ENCODE results near the gene NUAK2.

Gene NUAK2

DNA sequence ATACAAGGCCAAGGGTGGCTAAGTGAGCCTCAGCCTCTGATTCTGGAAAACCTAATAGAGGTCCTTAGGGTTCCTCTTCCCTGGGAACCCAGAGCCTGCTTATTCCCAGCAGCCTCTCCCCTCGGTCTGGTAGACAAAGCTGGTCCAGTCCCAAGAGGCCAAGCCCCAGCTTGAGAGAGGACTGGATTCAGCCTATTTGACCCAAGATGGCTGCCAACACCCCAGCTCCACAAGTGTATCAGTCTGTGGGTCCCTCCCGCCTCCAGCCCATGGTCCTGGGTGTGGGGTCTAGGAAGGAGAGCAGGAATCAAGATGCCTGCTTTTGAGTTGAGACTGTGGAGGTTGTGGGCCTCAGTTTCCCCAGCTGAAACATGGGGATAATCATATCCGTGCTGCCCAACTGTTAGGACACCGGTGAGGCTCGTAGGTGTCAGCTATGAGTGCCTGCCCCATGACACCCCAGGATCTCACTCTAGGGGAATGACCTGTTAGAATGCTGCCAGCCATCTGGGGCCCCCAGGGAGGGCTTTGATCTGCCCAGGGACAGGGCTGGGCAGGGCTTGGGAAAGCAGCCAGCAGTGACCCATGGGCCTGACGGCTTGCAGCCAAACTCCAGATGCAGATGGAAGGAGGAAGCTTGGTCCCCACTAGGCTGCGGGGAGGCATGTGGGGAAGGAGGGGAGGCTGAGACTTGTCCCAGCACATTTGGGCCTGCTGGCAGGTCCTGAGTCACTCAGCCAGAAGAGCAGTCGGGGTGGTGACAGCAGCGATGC, 45.4 kb downstream of the NUAK2 start:
- no peak for DNase-seq (ENCODE audit: low read depth in 2 of 2, low spot score in 1 of 2)

DNA sequence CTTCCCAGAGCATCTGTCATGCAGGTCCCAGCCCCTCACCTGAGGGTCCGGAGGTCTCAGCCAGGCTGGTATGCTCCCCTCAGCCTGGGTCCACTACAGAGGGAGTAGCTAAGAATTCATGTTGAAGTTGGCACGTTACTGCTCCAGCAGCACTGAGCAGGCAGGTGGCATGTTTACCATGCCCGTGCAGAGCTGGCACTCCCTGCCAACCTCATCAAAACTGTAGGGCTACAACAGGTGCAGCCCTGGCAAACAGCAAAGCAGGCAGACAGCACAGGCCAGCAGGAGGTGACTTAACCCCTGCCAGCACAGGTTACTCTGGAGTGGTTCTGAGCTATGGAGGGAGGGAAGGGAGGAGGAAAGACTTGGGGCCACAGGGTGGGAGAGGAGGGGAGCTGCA, 46.4 kb downstream of the NUAK2 start:
- DNase-seq (ENCODE audit: low read depth in 2 of 2, low spot score in 1 of 2), result no peak

DNA sequence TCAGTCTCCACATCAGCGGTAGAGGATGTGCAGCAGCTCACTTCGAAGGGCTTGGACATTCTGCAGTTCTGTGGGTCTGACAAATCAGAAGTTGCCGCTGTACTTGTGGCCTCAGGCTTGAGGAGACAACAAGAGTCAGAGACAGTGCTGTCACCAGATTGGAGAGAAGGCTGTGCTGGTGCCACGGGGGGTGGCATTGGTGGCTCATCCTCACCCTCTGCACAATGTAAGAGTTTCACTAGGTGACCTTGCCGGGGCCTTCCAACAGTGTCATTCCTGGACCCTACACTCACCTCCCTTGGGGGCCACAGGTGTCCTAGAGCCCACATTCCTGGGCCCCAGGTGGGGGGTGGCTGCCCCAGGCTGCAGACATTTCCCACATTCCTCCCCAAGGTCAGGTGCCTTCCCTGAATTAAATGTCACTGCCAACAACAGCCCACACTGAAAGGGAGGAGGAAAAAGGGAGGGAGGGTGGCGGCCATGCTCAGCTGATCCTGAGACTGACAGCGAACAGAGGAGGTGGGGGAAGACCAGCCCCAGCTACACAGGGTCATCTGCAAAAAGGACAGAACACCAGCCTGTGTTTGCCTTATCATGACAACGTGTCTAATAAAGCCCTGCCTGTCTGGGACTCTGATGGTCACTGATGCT, 47.4 kb downstream of the NUAK2 start:
- no peak for DNase-seq (ENCODE audit: low read depth in 2 of 2, low spot score in 1 of 2)

DNA sequence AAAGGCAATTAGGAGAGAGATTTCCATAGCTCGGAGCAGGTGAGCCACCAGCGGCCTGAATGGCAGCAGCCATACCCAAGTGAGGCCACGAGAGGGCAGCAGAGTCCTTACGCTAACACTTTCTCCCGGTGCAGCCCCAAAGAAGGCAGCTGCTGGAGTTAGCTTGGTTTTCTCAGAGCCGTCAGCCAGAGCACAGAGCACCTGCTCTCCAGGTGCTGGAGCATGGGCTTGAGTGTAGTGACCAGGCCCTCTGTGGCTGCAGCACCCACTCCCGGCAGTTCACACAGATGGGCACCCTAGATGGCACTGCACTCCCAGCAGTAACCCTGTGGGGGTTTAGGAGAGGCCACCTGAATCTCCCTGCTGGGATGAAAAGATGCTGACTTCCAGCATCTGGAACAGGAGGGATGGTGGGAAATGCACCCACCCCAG, 48.0 kb downstream of the NUAK2 start:
- DNase-seq (ENCODE audit: low read depth in 2 of 2, low spot score in 1 of 2), result peak; percentile 62 to 66

DNA sequence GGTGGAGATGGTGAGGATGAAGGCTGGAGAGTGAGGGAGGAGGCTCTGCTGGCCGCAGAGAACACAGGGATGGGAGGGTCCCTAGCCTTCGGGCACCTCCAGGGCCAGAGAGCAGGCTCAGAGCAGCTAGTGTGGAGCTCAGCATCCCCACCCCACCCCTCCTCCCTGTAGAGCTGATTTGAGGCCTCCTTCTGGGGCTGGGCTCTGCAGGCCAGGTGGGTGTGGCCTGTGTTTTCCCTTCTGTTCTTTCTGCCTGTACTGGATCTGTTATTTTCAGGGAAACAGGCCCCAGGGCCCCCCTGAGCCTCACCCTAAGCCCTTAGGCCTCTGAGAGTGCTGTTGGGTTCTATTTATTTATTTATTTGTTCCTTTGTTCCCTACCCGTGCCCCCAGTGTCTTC, 49.0 kb downstream of the NUAK2 start:
- no peak for DNase-seq (ENCODE audit: low read depth in 2 of 2, low spot score in 1 of 2)

DNA sequence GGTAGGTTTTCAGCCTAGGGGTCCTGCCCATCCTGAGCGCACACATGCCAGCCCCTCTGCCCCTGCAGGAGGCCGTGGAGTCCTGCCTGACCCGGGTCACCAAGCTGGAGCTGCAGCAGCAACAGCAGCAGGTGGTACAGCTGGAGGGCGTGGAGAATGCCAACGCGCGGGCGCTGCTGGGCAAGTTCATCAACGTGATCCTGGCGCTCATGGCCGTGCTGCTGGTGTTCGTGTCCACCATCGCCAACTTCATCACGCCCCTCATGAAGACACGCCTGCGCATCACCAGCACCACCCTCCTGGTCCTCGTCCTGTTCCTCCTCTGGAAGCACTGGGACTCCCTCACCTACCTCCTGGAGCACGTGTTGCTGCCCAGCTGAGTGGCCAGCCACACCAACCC, 49.8 kb downstream of the NUAK2 start:
- no peak for DNase-seq (ENCODE audit: low read depth in 2 of 2, low spot score in 1 of 2)

DNA sequence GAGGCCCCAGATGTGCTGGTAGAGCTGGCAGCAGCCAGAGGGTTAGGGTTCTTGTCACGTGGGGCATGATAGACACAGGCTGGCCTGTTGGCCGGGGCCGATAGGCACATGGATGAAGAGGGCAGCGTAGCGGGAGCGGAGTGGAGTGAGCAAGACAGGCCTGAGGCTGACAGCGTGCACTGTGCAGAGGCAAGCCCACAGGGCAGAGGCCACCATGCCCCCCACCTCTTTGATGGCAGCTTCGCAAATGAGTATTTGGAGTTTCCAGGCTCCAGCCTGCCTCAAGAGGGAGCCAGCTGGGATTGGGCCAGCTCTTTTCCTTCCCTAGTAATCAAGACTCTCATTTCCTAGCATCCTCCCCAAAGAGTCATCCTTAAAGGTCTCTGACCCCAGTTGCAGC, 50.3 kb downstream of the NUAK2 start:
- no peak for DNase-seq (ENCODE audit: low read depth in 2 of 2, low spot score in 1 of 2)

DNA sequence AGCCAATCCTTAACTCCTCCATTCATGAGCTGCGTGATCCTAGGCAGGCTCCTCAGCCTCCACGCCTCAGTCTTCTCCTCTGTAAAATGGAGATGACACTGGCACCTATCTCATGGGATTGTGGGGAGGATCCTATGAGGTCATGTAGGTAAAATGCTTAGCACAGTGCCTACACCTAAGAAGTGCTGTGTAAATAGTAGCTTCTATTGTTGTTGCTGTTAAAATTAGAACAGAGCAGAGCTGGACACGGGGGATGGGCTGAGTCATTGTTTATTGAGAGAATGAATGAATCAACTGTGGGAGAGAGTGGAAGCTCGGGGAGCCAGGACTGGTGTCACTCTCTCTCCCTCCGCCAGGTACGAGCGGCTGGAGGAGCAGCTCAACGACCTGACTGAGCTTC, 50.8 kb downstream of the NUAK2 start:
- DNase-seq (ENCODE audit: low read depth in 2 of 2, low spot score in 1 of 2), result no peak

DNA sequence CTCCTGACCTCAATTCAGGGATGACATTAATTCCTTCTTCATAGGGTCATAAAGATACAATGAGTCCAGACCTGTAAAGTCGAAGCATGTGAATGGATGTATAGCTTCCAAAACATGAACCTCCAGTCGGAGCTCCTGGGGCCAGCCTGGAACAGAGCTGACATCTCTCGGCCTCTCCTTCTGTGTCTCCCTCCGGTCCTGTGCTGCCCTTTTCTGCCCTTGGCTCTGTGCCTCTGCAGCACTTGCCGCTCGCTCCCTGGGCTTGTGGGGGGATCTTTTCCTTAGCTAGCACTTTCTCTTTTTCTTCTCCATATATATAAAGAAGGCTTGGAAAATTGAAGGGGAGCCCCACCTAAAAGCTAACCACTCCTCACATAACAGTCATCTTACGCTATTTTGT, 51.3 kb downstream of the NUAK2 start:
- no peak for DNase-seq (ENCODE audit: low read depth in 2 of 2, low spot score in 1 of 2)

DNA sequence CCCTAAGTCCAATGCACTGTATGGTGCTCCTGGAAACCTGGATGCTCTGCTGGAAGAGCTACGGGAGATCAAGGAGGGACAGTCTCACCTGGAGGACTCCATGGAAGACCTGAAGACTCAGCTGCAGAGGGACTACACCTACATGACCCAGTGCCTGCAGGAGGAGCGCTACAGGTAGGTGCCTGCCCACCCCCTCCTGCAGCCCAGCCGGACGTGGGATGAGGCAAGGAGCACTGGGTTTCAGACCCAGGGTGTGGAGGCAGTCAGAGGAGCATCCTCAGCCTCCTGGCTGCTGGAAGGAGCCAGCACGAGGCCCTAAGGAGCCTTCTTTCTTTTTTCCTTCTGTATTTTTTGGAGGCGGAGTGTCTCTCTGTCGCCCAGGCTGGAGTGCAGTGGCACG, 51.8 kb downstream of the NUAK2 start:
- no peak for DNase-seq (ENCODE audit: low read depth in 2 of 2, low spot score in 1 of 2)

DNA sequence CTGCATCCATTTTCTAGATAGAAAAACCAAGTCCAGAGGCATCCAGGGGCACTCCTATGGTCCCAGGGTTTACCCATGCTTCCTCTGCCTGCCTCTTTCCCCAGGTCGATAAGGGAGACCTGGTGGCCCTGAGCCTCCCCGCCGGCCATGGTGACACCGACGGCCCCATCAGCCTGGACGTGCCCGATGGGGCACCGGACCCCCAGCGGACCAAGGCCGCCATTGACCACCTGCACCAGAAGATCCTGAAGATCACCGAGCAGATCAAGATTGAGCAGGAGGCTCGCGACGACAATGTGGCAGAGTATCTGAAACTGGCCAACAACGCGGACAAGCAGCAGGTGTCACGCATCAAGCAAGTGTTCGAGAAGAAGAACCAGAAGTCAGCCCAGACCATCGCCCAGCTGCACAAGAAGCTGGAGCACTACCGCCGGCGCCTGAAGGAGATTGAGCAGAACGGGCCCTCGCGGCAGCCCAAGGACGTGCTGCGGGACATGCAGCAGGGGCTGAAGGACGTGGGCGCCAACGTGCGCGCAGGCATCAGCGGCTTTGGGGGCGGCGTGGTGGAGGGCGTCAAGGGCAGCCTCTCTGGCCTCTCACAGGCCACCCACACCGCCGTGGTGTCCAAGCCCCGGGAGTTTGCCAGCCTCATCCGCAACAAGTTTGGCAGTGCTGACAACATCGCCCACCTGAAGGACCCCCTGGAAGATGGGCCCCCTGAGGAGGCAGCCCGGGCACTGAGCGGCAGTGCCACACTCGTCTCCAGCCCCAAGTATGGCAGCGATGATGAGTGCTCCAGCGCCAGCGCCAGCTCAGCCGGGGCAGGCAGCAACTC, 52.5 kb downstream of the NUAK2 start:
- DNase-seq (ENCODE audit: low read depth in 2 of 2, low spot score in 1 of 2), result no peak

DNA sequence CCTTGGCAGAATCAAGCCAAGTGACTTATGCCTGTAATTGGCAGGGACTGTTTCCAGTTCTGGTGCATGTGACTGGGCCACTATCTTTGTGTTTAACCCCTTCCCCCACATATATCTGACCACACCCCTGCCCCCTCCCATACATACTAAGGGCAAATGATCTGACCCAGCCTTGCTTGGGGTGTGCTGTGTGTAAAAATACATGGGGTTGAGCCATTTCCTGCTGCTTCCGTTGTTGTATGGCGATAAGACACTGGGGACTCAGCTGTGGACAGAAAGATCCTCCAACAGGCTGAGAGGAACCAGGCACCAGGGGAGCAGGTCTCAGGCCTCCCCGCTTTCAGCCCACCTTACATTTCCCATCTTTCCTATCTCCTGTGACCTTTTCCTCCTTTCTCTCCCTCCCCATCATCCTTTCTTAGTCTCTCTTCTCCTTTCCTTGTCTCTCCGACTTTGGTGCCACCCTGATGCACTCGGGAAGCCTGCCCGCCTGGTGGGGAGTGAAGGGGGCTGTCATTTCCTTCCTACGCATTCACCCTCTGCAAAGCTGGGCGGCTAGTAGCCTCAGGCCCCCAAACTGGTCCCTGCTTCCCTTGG, 54.1 kb downstream of the NUAK2 start:
- DNase-seq (ENCODE audit: low read depth in 2 of 2, low spot score in 1 of 2), result no peak

DNA sequence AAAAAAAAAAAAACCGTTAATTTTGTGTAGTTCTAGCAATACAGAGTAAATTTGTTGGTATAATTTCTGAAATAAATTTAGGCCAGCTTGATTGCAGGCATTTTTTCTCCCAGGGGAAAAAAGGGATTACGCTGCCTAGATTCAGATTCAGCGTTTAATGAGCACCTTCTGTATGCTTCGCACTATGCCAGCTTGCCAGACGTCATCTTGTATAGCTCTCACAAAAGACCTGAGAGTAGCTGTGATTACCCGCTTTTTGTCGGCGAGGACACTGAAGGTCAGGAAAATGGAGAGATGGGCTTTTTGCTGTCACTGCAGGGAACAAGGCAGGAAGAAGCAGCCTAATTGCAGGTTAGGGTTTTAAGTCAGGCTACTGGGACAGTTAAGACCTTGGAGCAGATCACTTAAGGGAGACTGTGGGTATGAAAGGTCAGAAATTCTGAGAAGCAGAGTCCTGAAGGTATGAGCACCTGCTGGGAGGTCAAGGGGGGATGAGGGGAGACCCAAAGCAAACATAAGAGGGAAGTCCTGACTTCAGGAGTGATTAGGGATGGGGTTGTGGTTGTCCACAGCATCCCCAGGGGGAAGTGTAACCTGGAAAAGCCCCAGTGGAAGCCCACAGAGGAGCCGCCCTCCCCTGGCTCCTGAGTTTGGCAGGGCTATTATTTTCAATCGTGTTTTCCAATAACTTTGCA, 54.8 kb downstream of the NUAK2 start:
- no peak for DNase-seq (ENCODE audit: low read depth in 2 of 2, low spot score in 1 of 2)

DNA sequence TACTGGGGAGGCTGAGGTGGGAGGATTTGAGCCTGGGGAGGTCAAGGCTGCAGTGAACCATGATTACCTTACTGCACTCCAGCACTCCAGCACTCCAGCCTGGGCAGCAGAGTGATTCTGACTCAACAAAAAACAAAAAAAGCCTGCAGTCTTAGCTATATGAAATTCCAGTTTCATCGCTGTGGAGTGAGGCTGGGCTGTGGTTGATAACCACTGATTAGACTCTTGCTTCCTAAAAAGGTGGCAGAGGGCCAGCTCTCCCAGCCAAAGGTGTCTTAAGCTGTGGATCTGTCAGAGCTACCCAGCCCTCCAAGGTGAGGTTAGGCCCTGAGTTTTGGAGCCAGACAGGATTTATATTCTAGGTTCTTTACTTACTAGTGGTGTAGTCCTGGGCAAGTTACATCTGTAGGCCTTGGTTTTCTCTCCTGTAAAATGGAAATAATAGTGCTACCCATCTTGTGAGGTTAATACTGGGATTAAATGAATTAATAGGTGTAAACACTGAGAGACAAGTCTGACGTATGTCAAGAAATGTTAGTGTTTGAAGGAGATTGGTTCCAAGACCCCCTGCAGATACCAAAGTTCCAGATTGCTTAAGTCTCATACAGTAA, 57.9 kb downstream of the NUAK2 start:
- no peak for DNase-seq (ENCODE audit: low read depth in 2 of 2, low spot score in 1 of 2)

DNA sequence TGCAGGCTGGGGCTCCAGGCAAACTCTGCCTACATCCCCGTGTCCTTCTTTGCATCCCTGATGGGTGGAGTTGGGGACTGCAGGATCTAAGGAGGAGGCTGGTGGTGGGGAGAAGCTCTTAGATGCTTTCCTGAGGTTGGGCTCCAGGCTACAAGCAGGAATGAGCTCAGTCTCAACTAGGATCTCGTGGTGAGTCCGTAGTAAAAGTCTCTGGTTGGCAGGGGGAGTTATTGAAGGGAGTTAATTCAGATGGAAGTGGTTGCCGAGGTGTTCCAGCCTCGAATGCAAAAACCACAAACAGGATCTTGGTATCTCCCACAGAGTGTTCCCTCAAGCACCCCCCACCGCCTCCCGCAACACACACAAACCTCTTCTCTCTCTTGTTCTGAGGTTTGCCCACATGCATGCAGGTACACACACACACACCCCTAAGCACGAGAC, 58.8 kb downstream of the NUAK2 start:
- DNase-seq (ENCODE audit: low read depth in 2 of 2, low spot score in 1 of 2), result no peak

DNA sequence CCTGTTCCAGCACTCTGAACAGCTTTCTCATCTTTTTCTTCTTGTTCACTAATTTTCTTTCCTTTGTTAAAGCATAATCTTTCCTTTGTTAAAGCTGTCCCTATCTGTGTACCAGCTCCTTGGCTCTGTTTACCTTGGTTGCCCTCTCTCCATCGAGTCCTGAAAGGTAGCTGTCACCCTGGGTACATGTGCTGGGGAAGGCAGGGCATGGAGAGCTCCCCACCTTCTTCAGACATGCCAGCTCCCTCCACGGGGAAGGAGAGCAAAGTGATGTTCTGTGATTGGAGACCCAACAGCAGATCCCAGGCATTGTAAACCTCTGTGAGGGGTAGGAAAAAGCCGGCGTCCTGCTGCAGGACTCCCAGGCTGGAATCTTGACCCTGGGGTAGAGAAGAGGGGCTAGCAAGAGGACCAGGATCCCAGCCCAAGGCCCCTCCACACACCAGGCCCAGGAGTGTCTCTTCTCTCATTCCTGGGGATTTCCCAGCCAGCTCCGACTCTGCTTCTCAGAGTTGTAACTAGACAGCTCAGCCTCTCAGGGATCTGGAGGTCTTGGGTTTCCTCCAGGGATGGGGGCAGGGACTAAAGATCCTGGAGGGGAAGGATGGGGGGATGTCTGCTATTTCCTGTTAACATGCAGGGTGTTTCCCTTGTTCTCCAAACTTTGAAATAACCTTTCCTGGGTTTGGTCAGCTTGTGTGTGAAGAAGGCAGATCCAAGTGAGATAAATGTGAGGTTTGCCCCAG, 59.4 kb downstream of the NUAK2 start:
- no peak for DNase-seq (ENCODE audit: low read depth in 2 of 2, low spot score in 1 of 2)

DNA sequence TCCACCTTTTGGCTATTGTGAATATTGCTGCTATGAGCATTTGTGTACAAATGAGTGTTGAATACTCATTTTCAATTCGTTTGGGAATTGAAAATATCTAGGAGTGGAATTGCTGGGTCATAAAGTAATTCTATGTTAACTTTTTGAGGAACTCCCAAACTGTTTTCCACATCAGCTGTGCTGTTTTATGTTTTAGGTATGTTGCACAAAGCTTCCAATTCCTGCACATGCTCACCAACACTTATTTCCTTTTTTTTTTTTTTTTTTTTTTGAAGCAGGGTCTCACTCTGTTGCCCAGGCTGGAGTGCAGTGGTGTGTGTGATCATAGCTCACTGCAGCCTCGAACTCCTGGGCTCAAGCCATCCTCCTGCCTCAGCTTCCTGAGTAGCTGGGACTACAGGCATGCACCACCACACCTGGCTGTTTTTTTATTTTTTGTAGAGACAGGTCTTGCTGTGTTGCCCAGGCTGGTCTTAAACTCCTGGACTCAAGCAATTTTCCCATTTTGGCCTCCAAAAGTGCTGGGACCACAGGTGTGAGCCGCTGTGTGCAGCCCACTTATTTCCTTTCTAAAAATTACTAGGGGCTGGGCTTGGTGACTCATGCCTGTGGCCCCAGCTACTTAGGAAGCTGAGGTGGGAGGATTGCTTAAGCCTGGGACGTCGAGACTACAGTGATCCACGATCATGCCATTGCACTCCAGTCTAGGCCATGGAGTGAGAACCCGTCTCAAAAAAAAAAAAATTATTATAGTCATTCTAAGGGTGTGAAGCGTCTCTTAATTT, 60.4 kb downstream of the NUAK2 start:
- DNase-seq (ENCODE audit: low read depth in 2 of 2, low spot score in 1 of 2), result no peak

DNA sequence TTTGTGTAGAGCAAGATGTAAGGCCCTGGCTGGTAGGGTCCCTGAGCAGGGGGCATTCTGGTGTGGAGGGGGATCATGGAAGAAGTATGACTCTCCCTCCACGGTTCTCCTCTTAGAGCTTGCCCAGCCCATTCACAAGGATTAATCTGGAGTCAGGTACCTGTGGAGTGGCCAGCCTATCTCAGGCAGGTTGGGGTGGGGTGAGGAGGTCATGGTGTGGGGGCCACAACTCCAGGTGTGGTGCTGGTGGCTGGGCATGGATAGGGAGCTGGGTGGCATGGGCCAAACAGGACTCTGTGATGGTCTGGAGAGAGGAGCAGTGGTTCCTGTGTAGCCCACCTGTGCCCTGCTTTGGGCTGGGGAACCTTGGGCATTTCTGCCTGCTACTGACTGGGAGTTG, 61.5 kb downstream of the NUAK2 start:
- DNase-seq (ENCODE audit: low read depth in 2 of 2, low spot score in 1 of 2), result no peak

DNA sequence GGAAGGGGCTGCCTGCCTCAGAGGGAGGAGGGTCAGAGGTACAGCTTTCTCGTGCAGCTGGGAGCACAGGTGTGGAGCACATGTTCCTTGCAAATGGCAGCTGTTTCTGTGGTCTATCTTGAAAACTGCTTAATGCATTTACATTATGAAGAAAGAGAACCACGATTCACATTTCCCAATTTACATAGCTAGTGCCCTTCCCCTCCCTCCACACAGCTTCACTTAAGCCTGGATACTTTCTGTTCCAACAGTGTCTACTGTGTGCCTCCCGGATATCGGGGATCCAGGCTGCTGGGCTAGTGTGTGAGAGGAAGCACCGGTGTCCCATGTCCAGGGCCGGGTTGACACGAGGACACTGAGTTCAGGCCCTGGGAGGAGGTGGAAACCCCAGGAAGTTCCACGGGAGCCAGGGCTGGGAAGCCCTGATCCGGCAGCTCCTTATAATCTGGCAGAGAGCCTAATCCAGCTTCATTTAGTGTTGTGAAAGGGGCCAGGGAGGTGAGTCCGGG, 62.2 kb downstream of the NUAK2 start:
- DNase-seq (ENCODE audit: low read depth in 2 of 2, low spot score in 1 of 2), result no peak
